ENCODE data around the gene SLX9.

- no peak for TF ChIP-seq CTCF (IDR thresholded peaks at IDR 0.05)
- TF ChIP-seq POLR2AphosphoS5 (IDR thresholded peaks at IDR 0.05), result no peak
- no peak for TF ChIP-seq POLR2A (IDR thresholded peaks at IDR 0.05; ENCODE audit: low read depth)
- no peak for TF ChIP-seq EP300 (IDR thresholded peaks at IDR 0.05)
These were observed 5.6 kb upstream of the SLX9 start for GRCh38 chr21:44934276-44934675.

All from esophagus muscularis mucosa (tissue), 4 donors.